Prostate gland (tissue), 2 donors: ENCODE data around the gene RDH13. TPM values are rescaled to one million over a fixed set of nuclear protein-coding genes. Genes with fewer than 3 reads are reported as not detected.

Experiments used
- DNase-seq: peaks from one replicate; pipeline ENCODE4 v3.0.0-alpha.2; 2019; ENCODE audit warnings: low spot score
- H3K27ac ChIP-seq, 2 donors: fragments of 200-600 bp; sonication (generic); 2 replicates each; pipeline ENCODE4 v1.5.1; 2017 to 2019
- H3K27me3 ChIP-seq: fragments of 200-600 bp; sonication (generic); replicated peaks from 2 replicates; pipeline ENCODE4 v1.5.1; 2019; ENCODE audit not compliant: insufficient read depth
- H3K36me3 ChIP-seq, 2 donors: fragments of 200-600 bp; sonication (generic); 1 replicate in 1 of 2; 2 replicates in 1 of 2; pipeline versions ENCODE4 v1.5.1 to v1.8.1; 2017 to 2019
- H3K4me1 ChIP-seq: fragments of 200-600 bp; sonication (generic); replicated peaks from 2 replicates; pipeline ENCODE4 v1.5.1; 2019
- H3K4me3 ChIP-seq, 2 donors: fragments of 200-600 bp; sonication (generic); 2 replicates each; pipeline ENCODE4 v1.5.1; 2017 to 2019
- H3K9me3 ChIP-seq: fragments of 200-600 bp; sonication (generic); 2 replicates; pipeline ENCODE4 v1.5.1; 2017
- CTCF ChIP-seq, 4 experiments: fragments of 200-600 bp in 2 of 4; fragments of 450-650 bp in 2 of 4; sonication (generic) in 2 of 4; IDR thresholded peaks; 1 replicate in 3 of 4; 2 replicates in 1 of 4; pipeline ENCODE4 v1.5.1; 2016 to 2019; ENCODE audit warnings: antibody characterized with exemption in 4 of 4, mild to moderate bottlenecking in 2 of 4, moderate library complexity in 2 of 4
- POLR2A ChIP-seq: fragments of 450-650 bp; IDR thresholded peaks from one replicate; pipeline ENCODE4 v1.6.1; 2016; ENCODE audit warnings: antibody characterized with exemption, mild to moderate bottlenecking
- POLR2AphosphoS5 ChIP-seq: sonication (generic); formaldehyde crosslinking; IDR thresholded peaks from one replicate; pipeline ENCODE4 v1.6.1; 2017; ENCODE audit warnings: antibody characterized with exemption
- WGBS: methylation state at CpG from one replicate; pipeline ENCODE4 v1.1.5; 2018; 5-methylcytosine and 5-hydroxymethylcytosine counted together
- intact Hi-C: fragments of 100-400 bp; cut with DNase I; formaldehyde crosslinking; loops from one replicate; pipeline ENCODE4 v1.14.2; 2022
- total RNA-seq, 2 donors: library from RNA; depleted of rRNA; stranded (reverse); fragments of >200 nt; gene quantifications; one replicate each; pipeline ENCODE4 v1.1.0, GENCODE V29; 2016

RDH13 gene
- total RNA-seq, 2 donors from 2014 or later = 29.8 to 32.8 TPM

- H3K4me1 ChIP-seq = no peaks in the 10 kb centered on the region
- intact Hi-C loops = no loop called here
- WGBS = 22% methylated on average over 16 of the region's 18 CpGs
- no peaks in the 10 kb centered on the region for H3K27me3 ChIP-seq
- H3K9me3 ChIP-seq = no peaks in the 10 kb centered on the region
- H3K4me3 ChIP-seq = peak within 1 kb of the TSS; percentile 18 to 30
- no peaks in the 10 kb centered on the region for H3K36me3 ChIP-seq
- no peak for TF ChIP-seq POLR2AphosphoS5
- TF ChIP-seq POLR2A = peak; percentile 74
- TF ChIP-seq CTCF (IDR thresholded peaks at IDR 0.05) = no peak
- H3K27ac ChIP-seq = peak within 1 kb of the TSS in 1 of 2 donors; percentile 45
- DNase-seq = peak; percentile 43
Measured at GRCh38 chr19:55075371-55075998, 12.5 kb upstream of the RDH13 start, which contains the start of gene EPS8L1. Gene EPS8L1 (plus strand): TSS chr19:55075869. CDS start chr19:55076445, 576 bp downstream.

GRCh38 chr19:55071913-55072312 lies 9.0 kb upstream of the RDH13 start:
- intact Hi-C loops = no loop called here
- Histone ChIP-seq H3K27me3 (no peaks in the 10 kb centered on the region), H3K4me3 (no peak overlapping the region), H3K9me3 (no peaks in the 10 kb centered on the region), H3K27ac (no peak overlapping the region), H3K4me1 (no peaks in the 10 kb centered on the region), H3K36me3 (no peaks in the 10 kb centered on the region)
- 72% methylated on average over 8 of the region's 8 CpGs for WGBS
- no peak for DNase-seq
- TF ChIP-seq POLR2AphosphoS5 (no peak), CTCF (IDR thresholded peaks at IDR 0.05) (no peak), POLR2A (no peak)

GRCh38 chr19:55071129-55071502 lies 8.2 kb upstream of the RDH13 start:
- 45% methylated on average over 4 of the region's 8 CpGs for WGBS
- Histone ChIP-seq H3K27me3 (no peaks in the 10 kb centered on the region), H3K9me3 (no peaks in the 10 kb centered on the region), H3K4me1 (no peaks in the 10 kb centered on the region), H3K36me3 (no peaks in the 10 kb centered on the region), H3K27ac (no peak overlapping the region), H3K4me3 (no peak overlapping the region)
- DNase-seq = peak; percentile 36
- no peak for TF ChIP-seq CTCF (IDR thresholded peaks at IDR 0.05)
- peak; percentile 34 for TF ChIP-seq POLR2AphosphoS5
- TF ChIP-seq POLR2A = peak; percentile 33
- intact Hi-C loops = no loop called here

DNA sequence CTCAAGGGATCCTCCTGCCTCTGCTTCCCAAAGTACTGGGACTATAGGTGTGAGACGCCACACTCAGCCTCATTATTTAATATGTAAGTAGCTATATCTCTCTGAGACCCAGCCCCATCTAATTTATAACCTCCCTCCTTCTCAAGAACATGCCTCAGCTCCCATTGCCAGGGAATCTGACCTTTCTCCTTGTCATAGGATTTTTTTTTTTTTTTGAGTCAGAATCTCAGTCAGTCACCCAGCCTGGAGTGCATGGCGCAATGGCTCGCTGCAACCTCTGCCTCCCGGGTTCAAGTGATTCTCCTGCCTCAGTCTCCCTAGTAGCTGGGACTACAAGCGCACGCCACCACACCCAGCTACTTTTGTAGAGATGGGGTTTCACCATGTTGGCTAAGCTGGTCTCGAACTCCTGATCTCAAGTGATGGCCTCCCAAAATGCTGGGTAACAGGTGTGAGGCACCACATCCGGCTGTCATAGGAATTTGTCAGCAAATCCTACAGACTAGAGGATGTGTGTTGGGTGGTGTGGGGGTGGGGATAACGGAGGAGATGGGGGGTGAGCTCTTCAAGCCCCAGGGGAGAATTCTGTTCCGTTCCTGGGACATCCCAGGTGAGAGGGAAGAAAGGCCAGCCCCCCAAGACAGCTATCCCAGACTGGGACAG lies 7.6 kb upstream of the RDH13 start:
- no peak for TF ChIP-seq POLR2AphosphoS5
- TF ChIP-seq POLR2A = no peak
- no peak overlapping the region for H3K4me3 ChIP-seq
- H3K27ac ChIP-seq = no peak overlapping the region
- H3K36me3 ChIP-seq = no peaks in the 10 kb centered on the region
- no peaks in the 10 kb centered on the region for H3K9me3 ChIP-seq
- no peak for DNase-seq
- H3K4me1 ChIP-seq = no peaks in the 10 kb centered on the region
- WGBS = 78% methylated on average over 10 of the region's 10 CpGs
- H3K27me3 ChIP-seq = no peaks in the 10 kb centered on the region
- intact Hi-C loops = no loop called here

GRCh38 chr19:55069865-55070197 lies 6.9 kb upstream of the RDH13 start:
- Histone ChIP-seq H3K27ac (peak overlapping the region; percentile 86 to 90), H3K4me1 (no peaks in the 10 kb centered on the region), H3K27me3 (no peaks in the 10 kb centered on the region), H3K36me3 (no peaks in the 10 kb centered on the region), H3K9me3 (no peaks in the 10 kb centered on the region), H3K4me3 (peak overlapping the region in 1 of 2 donors; percentile 22)
- intact Hi-C loops = no loop called here
- TF ChIP-seq POLR2A = no peak
- TF ChIP-seq CTCF (IDR thresholded peaks at IDR 0.05) = no peak
- no peak for TF ChIP-seq POLR2AphosphoS5
- WGBS = 96% methylated on average over 2 of the region's 2 CpGs
- no peak for DNase-seq
